Measurements from ENCODE around the gene TMEM145.

The TMEM145 gene

DNA sequence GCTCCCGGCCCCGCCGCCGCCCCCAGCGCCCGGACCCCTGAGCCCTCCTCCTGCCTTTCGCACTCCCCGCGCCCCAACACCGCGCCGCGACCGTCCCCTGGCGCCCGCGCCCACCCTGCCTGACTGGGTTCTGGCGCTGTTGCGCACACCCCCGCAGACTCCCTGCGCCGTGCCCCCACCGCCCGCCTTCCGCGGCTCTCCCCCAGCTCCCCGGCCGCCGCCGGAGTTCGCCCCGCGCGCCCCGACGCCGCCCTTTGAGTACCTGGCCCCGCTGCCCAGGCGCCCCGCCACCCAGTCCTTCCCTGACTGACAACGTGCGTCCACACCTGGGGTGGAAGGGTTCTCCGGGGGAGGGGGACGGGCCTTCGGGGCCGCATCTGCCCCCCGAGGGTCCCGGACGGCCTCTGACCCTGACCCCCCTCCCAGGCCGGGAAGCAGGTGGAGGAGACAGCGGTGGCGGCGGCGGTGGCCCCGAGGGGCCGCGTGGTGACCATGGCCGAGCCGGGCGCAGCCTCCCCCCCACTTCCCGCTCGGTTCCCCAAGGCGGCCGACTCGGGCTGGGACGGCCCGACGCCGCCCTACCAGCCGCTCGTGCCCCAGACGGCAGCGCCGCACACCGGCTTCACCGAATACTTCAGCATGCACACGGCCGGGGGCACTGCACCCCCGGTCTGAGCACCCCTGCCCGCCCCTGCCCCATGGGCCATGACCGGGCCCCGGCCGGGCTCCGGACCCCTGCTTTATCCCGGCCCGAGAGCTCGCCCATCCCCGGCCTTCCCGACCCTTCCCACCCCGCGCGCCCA is 10.9 kb downstream of the TMEM145 start:
- H3K27me3 ChIP-seq (ENCODE audit: insufficient read depth, low read depth, severe bottlenecking) = no peaks in the 10 kb centered on the region
- H3K4me3 ChIP-seq (ENCODE audit: low read depth, low read length) = no peak overlapping the region
- TF ChIP-seq, protein P1, sequence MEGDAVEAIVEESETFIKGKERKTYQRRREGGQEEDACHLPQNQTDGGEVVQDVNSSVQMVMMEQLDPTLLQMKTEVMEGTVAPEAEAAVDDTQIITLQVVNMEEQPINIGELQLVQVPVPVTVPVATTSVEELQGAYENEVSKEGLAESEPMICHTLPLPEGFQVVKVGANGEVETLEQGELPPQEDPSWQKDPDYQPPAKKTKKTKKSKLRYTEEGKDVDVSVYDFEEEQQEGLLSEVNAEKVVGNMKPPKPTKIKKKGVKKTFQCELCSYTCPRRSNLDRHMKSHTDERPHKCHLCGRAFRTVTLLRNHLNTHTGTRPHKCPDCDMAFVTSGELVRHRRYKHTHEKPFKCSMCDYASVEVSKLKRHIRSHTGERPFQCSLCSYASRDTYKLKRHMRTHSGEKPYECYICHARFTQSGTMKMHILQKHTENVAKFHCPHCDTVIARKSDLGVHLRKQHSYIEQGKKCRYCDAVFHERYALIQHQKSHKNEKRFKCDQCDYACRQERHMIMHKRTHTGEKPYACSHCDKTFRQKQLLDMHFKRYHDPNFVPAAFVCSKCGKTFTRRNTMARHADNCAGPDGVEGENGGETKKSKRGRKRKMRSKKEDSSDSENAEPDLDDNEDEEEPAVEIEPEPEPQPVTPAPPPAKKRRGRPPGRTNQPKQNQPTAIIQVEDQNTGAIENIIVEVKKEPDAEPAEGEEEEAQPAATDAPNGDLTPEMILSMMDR (IDR thresholded peaks at IDR 0.05; ENCODE audit: low read depth, low read length) = no peak
- H3K27ac ChIP-seq = no peak overlapping the region
- DNase-seq = no peak
- H3K36me3 ChIP-seq = no peaks in the 10 kb centered on the region; the same call in 1 of the 2 replicates
- H3K9me3 ChIP-seq (ENCODE audit: severe bottlenecking) = no peaks in the 10 kb centered on the region

DNA sequence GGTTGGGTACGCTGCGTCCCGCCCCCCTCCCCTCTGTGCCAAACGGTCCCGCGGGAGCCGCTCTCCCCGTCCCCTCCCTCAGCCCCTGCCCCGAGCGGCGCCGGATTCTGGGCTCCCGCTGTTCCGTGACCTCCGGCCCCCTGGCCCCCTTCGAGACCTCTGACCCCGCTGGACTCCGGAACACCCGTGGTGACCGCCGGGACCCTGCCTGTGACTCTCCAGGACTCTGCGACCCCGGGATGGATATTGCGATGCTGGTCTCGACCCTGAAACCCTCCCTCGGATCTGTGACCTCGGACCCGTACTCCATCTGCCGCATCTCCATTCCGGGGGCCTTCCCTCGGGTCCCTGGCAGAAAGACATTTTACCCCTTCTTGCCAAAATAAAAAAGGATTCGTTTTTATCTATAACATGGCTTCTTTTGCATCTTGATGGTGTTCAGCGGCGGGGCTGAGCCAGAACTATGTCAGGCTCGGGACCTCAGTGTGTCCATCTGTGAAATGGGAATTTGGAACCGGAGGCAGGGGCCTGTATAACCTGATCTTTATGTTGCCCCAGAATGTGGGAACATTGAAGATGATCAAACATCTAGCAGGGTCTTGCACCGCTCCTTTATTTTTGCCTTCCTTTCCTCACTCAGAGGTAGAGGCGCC is 11.7 kb downstream of the TMEM145 start:
- H3K27ac ChIP-seq = 0 out of 2 replicates have a peak overlapping the region, but pooled peaks have one; percentile 10
- TF ChIP-seq, protein P1 (IDR thresholded peaks at IDR 0.05; ENCODE audit: low read depth, low read length) = no peak
- no peak for DNase-seq
- H3K36me3 ChIP-seq = no peaks in the 10 kb centered on the region; the same call in 1 of the 2 replicates
- H3K9me3 ChIP-seq (ENCODE audit: severe bottlenecking) = no peaks in the 10 kb centered on the region
- H3K27me3 ChIP-seq (ENCODE audit: insufficient read depth, low read depth, severe bottlenecking) = no peaks in the 10 kb centered on the region
- H3K4me3 ChIP-seq (ENCODE audit: low read depth, low read length) = no peak overlapping the region

DNA sequence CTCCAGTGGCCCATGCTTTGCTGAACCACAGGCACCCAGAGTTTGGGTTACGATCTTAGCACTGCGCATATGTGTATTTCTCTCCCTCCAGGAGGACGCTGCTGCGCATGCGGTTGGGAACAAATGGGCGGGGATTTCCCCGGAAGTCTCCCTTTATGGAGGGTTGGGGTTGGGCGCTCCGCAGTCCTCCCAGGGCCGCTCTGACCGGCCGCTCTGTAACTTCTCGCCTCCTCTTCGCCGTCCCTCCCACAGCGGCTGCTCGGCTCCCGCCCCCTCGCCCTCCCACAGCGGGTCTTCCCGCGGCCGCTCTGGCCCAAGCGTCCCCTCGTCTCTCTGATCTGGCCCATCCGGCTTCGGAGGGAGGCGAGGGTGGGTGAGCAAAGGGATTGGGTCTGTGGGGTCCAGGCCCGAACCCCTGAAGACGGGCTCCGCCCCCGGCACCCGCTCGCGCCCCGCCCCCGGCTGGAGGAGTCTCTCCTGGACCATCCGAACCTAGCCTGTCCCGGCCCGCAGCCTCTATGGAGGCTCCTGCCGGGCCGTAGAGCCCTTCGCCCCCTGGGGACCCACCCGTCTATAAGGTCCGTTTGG is 12.3 kb downstream of the TMEM145 start, which contains the start of gene MEGF8:
MEGF8 (plus strand) TSS at position 328 of the 588 bp plus-strand sequence. CDS start 609 bp downstream, outside the sequence.
- Histone ChIP-seq H3K4me3 (ENCODE audit: low read depth, low read length) (peak within 1 kb of the TSS; percentile 94), H3K27me3 (ENCODE audit: insufficient read depth, low read depth, severe bottlenecking) (no peaks in the 10 kb centered on the region), H3K27ac (peak within 1 kb of the TSS; percentile 80), H3K36me3 (no peaks in the 10 kb centered on the region; the same call in 1 of the 2 replicates), H3K9me3 (ENCODE audit: severe bottlenecking) (no peaks in the 10 kb centered on the region)
- peak; percentile 99 for DNase-seq
- TF ChIP-seq, protein P1 (IDR thresholded peaks at IDR 0.05; ENCODE audit: low read depth, low read length) = peak; percentile 79

DNA sequence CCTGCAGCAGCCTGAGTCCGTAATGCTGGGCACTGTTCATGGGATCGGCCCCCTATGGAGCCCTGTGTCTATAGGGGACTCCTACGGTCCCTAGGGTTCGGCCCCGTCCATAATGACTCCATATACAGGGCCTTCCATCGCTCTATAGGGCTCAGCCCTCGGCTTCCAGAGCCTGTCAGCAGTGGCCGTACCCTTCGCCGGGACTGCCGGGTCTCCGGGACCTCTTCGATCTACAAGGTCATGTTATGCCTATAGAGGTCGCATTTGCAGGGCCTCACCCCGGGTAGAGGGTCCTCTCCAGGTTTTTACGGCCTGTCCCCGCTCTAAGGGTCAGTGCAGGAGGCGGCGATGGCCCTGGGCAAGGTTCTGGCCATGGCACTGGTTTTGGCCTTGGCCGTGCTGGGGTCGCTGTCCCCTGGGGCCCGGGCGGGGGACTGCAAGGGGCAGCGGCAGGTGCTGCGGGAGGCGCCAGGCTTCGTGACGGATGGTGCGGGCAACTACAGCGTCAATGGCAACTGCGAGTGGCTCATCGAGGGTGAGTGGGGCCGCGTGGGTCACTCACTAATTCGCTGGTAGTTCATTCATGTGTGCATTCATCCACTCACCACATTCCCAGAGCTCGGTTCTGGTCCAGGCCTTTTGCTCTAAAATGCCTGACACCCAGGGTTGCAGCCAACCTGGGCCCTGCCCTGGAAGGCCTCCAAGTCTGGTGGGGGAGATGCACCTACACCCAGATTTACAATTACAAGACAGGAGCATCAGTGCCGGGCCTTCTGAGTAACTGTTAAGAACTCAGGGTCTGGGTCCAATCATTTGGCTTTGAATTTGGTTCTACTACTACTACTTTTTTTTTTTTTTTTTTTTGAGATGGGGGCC is 13.0 kb downstream of the TMEM145 start:
- TF ChIP-seq, protein P1 (IDR thresholded peaks at IDR 0.05; ENCODE audit: low read depth, low read length) = no peak
- H3K4me3 ChIP-seq (ENCODE audit: low read depth, low read length) = peak overlapping the region; percentile 94
- H3K9me3 ChIP-seq (ENCODE audit: severe bottlenecking) = no peaks in the 10 kb centered on the region
- H3K27ac ChIP-seq = peak overlapping the region; percentile 80
- no peaks in the 10 kb centered on the region for H3K27me3 ChIP-seq (ENCODE audit: insufficient read depth, low read depth, severe bottlenecking)
- no peaks in the 10 kb centered on the region; the same call in 1 of the 2 replicates for H3K36me3 ChIP-seq
- peak; percentile 30 for DNase-seq

DNA sequence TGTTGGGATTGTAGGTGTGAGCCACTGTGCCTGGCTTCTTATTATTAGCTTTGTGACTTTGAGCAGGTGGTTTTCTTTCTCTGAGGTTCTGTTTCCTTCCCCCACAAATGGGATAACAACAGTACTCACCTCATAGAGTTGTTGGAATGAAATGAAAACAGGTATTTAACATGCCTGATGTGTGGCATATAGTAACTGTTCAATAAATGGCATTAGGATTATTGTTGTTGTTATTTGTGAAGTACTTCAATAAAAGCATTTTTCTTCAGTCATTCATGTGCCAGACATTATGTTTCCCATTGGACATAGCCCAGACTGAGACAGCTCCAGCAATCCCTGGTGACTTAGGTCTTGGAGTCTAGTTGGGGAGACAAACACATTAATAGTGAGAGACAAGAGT is 13.9 kb downstream of the TMEM145 start:
- no peak overlapping the region for H3K27ac ChIP-seq
- no peaks in the 10 kb centered on the region; the same call in 1 of the 2 replicates for H3K36me3 ChIP-seq
- H3K27me3 ChIP-seq (ENCODE audit: insufficient read depth, low read depth, severe bottlenecking) = no peaks in the 10 kb centered on the region
- DNase-seq = no peak
- H3K4me3 ChIP-seq (ENCODE audit: low read depth, low read length) = no peak overlapping the region
- H3K9me3 ChIP-seq (ENCODE audit: severe bottlenecking) = no peaks in the 10 kb centered on the region
- TF ChIP-seq, protein P1 (IDR thresholded peaks at IDR 0.05; ENCODE audit: low read depth, low read length) = no peak
